Measurements from ENCODE around the gene PARPBP.
"Not testable (repeated sequence)": the region's sequence is repeated elsewhere in the genome, so short reads cannot be mapped to it uniquely, and the experiment has no call there.

- not testable (repeated sequence) for TF ChIP-seq EZH2 (IDR thresholded peaks at IDR 0.05; ENCODE audit: borderline replicate concordance); CTCF (IDR thresholded peaks at IDR 0.05; ENCODE audit: poor library complexity); EZH2phosphoT487 (IDR thresholded peaks at IDR 0.05; ENCODE audit: low read depth, severe bottlenecking, unreplicated experiment)
These were observed 22.9 kb downstream of the PARPBP start for GRCh38 chr12:102142866-102143373.

All from hepatocyte (in vitro differentiated cells).